A549 (cell line): ENCODE data around the gene GPR183. TPM values are rescaled to one million over a fixed set of nuclear protein-coding genes. Genes with fewer than 3 reads are reported as not detected.

Source experiments
- ATAC-seq, 2 experiments: fragments of 200-7000 bp in 1 of 2; fragments of >200 bp in 1 of 2; cut with Nextera tagmentation in 1 of 2; cut with Tn5 transposase in 1 of 2; 3 replicates each; pipeline versions ENCODE4 v1.8.0 to v1.9.1; 2018 to 2020; ENCODE audit warnings: mild to moderate bottlenecking in 1 of 2, moderate library complexity in 1 of 2
- CTCF ChIA-PET: fragments of 300-600 bp; sonication (Branson Sonifier 250); formaldehyde crosslinking; extraction: SDS; loops from one replicate; lab custom pipeline; 2021; ENCODE audit warnings: antibody characterized with exemption, inconsistent platforms; lab: Yijun Ruan, JAX
- POLR2A ChIA-PET: fragments of 350-600 bp; formaldehyde crosslinking; extraction: SDS; loops from one replicate; lab custom pipeline; 2021; ENCODE audit warnings: antibody characterized with exemption, inconsistent platforms; lab: Yijun Ruan, JAX
- DNase-seq, 2 experiments: peaks; one replicate each; pipeline versions ENCODE4 v3.0.0 to v3.0.0-alpha.2; 2011 to 2016; ENCODE audit warnings: low read depth in 1 of 2, low spot score in 1 of 2
- FAIRE-seq: peaks from 2 replicates; lab custom pipeline; 2011; peaks lifted over from hg19 to GRCh38; lab: Jason Lieb, UNC
- H3K27ac ChIP-seq, 2 experiments: fragments of >200 bp; sonication (Bioruptor Twin); formaldehyde crosslinking; 3 replicates each; pipeline ENCODE4 v1.5.1; 2016 to 2017
- H3K4me1 ChIP-seq: fragments of >200 bp; sonication (Bioruptor Twin); formaldehyde crosslinking; 3 replicates; pipeline ENCODE4 v1.6.1; 2016
- H3K4me2 ChIP-seq: fragments of >200 bp; sonication (Bioruptor Twin); formaldehyde crosslinking; 3 replicates; pipeline ENCODE4 v1.6.1; 2016
- H3K4me3 ChIP-seq: fragments of >200 bp; sonication (Bioruptor Twin); formaldehyde crosslinking; 3 replicates; pipeline ENCODE4 v1.5.1; 2016
- H3K9me3 ChIP-seq: fragments of >200 bp; sonication (Bioruptor Twin); formaldehyde crosslinking; 3 replicates; pipeline ENCODE4 v1.6.1; 2016
- BCL3 ChIP-seq: fragments of >200 bp; sonication (Bioruptor Twin); formaldehyde crosslinking; IDR thresholded peaks from 3 replicates; pipeline ENCODE4 v1.6.1; 2016
- BHLHE40 ChIP-seq: IDR thresholded peaks from 2 replicates; pipeline ENCODE4 v1.6.1; 2012; ENCODE audit warnings: low read depth, low read length, inconsistent platforms
- CBX2 ChIP-seq: fragments of 200-600 bp; sonication (generic); IDR thresholded peaks from 2 replicates; pipeline ENCODE4 v1.6.1; 2016; ENCODE audit warnings: low read depth, mild to moderate bottlenecking, borderline replicate concordance
- CEBPB ChIP-seq, 2 experiments: fragments of >200 bp in 1 of 2; sonication (Bioruptor Twin) in 1 of 2; formaldehyde crosslinking in 1 of 2; IDR thresholded peaks; 2 replicates each; pipeline ENCODE4 v1.6.1; 2012 to 2016
- CHD4 ChIP-seq: fragments of 200-600 bp; sonication (generic); IDR thresholded peaks from 2 replicates; pipeline ENCODE4 v1.6.1; 2016; ENCODE audit warnings: antibody characterized with exemption, mild to moderate bottlenecking, borderline replicate concordance
- FOSL2 ChIP-seq, 2 experiments: fragments of 450-650 bp in 1 of 2; fragments of >200 bp in 1 of 2; sonication (Bioruptor Twin) in 1 of 2; formaldehyde crosslinking; IDR thresholded peaks; 2 replicates each; pipeline versions ENCODE4 v1.5.0 to v1.6.1; 2016 to 2020; ENCODE audit warnings: mild to moderate bottlenecking in 1 of 2, moderate library complexity in 1 of 2
- HDAC2 ChIP-seq: fragments of 200-600 bp; sonication (generic); IDR thresholded peaks from 2 replicates; pipeline ENCODE4 v1.6.1; 2016
- KDM5A ChIP-seq: fragments of 200-600 bp; sonication (generic); IDR thresholded peaks from 2 replicates; pipeline ENCODE4 v1.6.1; 2016; ENCODE audit warnings: antibody characterized with exemption, mild to moderate bottlenecking
- MAFK ChIP-seq: fragments of 450-650 bp; IDR thresholded peaks from 2 replicates; pipeline ENCODE4 v1.6.1; 2014; ENCODE audit not compliant: partially characterized antibody
- MAZ ChIP-seq: fragments of 150-350 bp; IDR thresholded peaks from 2 replicates; pipeline ENCODE4 v1.6.1; 2014; ENCODE audit warnings: antibody characterized with exemption, low read depth, low read length, borderline replicate concordance
- MYC ChIP-seq: IDR thresholded peaks from 2 replicates; pipeline ENCODE4 v1.6.1; 2012; ENCODE audit warnings: mild to moderate bottlenecking, inconsistent platforms, low read length, improper control_type of control experiment, borderline replicate concordance
- NR3C1 ChIP-seq: fragments of >200 bp; sonication (Bioruptor Twin); formaldehyde crosslinking; IDR thresholded peaks from 3 replicates; pipeline ENCODE4 v1.6.1; 2017
- PHF8 ChIP-seq: fragments of 200-600 bp; sonication (generic); IDR thresholded peaks from 2 replicates; pipeline ENCODE4 v1.6.1; 2016; ENCODE audit warnings: low read depth, mild to moderate bottlenecking, antibody characterized with exemption, moderate library complexity, borderline replicate concordance
- RNF2 ChIP-seq: fragments of 200-600 bp; sonication (generic); IDR thresholded peaks from 2 replicates; pipeline ENCODE4 v1.6.1; 2016; ENCODE audit warnings: low read depth, mild to moderate bottlenecking, antibody characterized with exemption, moderate library complexity, borderline replicate concordance
- TP53 ChIP-seq: fragments of 250-450 bp; sonication (Bioruptor Pico); IDR thresholded peaks from 2 replicates; pipeline ENCODE4 v1.5.0; 2021; ENCODE audit warnings: mild to moderate bottlenecking, moderate library complexity
- USF2 ChIP-seq: fragments of 450-650 bp; IDR thresholded peaks from 2 replicates; pipeline ENCODE4 v1.6.1; 2014; ENCODE audit warnings: antibody characterized with exemption
- ZNF302 ChIP-seq: fragments of 250-450 bp; sonication (Bioruptor Pico); IDR thresholded peaks from 2 replicates; pipeline ENCODE4 v1.9.0; 2021; ENCODE audit warnings: inconsistent platforms, mild to moderate bottlenecking, moderate library complexity
- WGBS: methylation state at CpG from one replicate; pipeline ENCODE4 v1.1.6; 2017; ENCODE audit errors: missing lambda C conversion rate; 5-methylcytosine and 5-hydroxymethylcytosine counted together
- polyA plus RNA-seq, 4 experiments: library from polyadenylated mRNA; depleted of rRNA in 3 of 4; stranded (reverse); fragments of >200 nt; fragmentation: RNase III in 1 of 4; extraction: RNeasy Plus Mini Kit Qiagen cat#74134 plus additional on column Dnase treatment in 1 of 4; gene quantifications; 2 replicates in 3 of 4; 3 replicates in 1 of 4; pipeline ENCODE4 v1.2.3, GENCODE V29; 2011 to 2017
- TF ChIP-seq, protein P1 (sequence below): IDR thresholded peaks from 2 replicates; pipeline ENCODE4 v1.6.1; 2012

The GPR183 gene
- polyA plus RNA-seq, 2 of the 4 experiments (the other 2 are of a cell fraction), result not detected

GRCh38 chr13:99272481-99272880, 34.7 kb downstream of the GPR183 start:
- ATAC-seq, result no peak
- Histone ChIP-seq H3K4me2 (no peak overlapping the region), H3K4me3 (no peak overlapping the region), H3K9me3 (peaks cover 4% of the 10 kb centered on the region; the same call in 1 of the 3 replicates), H3K4me1 (no peaks in the 10 kb centered on the region), H3K27ac (no peak overlapping the region)
- no peak for FAIRE-seq
- ChIA-PET POLR2A (no interaction called here), CTCF (interaction anchor here (0.7 to 4.5 kb wide), 2 partner anchors 96 kb away, joined by 3 to 23 read pairs; no protein-coding TSS in a partner anchor)
- WGBS, result 95% methylated on average over 2 of the region's 2 CpGs
- TF ChIP-seq PHF8, result no peak
- TF ChIP-seq, protein P1, sequence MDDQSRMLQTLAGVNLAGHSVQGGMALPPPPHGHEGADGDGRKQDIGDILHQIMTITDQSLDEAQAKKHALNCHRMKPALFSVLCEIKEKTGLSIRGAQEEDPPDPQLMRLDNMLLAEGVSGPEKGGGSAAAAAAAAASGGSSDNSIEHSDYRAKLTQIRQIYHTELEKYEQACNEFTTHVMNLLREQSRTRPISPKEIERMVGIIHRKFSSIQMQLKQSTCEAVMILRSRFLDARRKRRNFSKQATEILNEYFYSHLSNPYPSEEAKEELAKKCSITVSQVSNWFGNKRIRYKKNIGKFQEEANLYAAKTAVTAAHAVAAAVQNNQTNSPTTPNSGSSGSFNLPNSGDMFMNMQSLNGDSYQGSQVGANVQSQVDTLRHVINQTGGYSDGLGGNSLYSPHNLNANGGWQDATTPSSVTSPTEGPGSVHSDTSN, result no peak
- TF ChIP-seq FOSL2 (IDR thresholded peaks at IDR 0.05), result no peak
- TF ChIP-seq FOSL2 (CRISPR knock-in tag; IDR thresholded peaks at IDR 0.05), result no peak
- TF ChIP-seq MAZ, result no peak
- TF ChIP-seq MAFK, result no peak
- no peak for TF ChIP-seq HDAC2
- no peak for TF ChIP-seq CHD4
- no peak for TF ChIP-seq KDM5A
- TF ChIP-seq TP53 (CRISPR knock-in tag), result no peak
- TF ChIP-seq RNF2, result no peak
- TF ChIP-seq NR3C1, result no peak
- no peak for TF ChIP-seq MYC
- no peak for TF ChIP-seq BCL3
- TF ChIP-seq USF2, result no peak
- DNase-seq, result no peak

- DNase-seq (no peak), FAIRE-seq (no peak), ATAC-seq (no peak)
- WGBS, result 98% methylated on average over 3 of the region's 3 CpGs
- Histone ChIP-seq H3K4me3 (no peak overlapping the region), H3K9me3 (peaks cover 4% of the 10 kb centered on the region; the same call in 1 of the 3 replicates), H3K27ac (no peak overlapping the region), H3K4me1 (no peaks in the 10 kb centered on the region), H3K4me2 (no peak overlapping the region)
- no peak for TF ChIP-seq ZNF302 (CRISPR knock-in tag)
- POLR2A ChIA-PET, result no interaction called here
- CTCF ChIA-PET, result interaction anchor here (0.7 to 4.5 kb wide), 4 partner anchors 40 to 166 kb away, joined by 3 to 23 read pairs (median 3); no protein-coding TSS in a partner anchor
These were observed 36.0 kb downstream of the GPR183 start for GRCh38 chr13:99271249-99271648.

GRCh38 chr13:99270518-99270917, 36.7 kb downstream of the GPR183 start:
- H3K4me2 ChIP-seq, result no peak overlapping the region
- H3K4me3 ChIP-seq, result no peak overlapping the region
- no peak for ATAC-seq
- POLR2A ChIA-PET, result no interaction called here
- FAIRE-seq, result no peak
- DNase-seq, result no peak
- CTCF ChIA-PET, result interaction anchor here (1.0 to 5.6 kb wide), 13 partner anchors 10 to 176 kb away, joined by 3 to 106 read pairs (median 5); no protein-coding TSS in a partner anchor
- no peak overlapping the region for H3K27ac ChIP-seq
- H3K9me3 ChIP-seq, result peaks cover 4% of the 10 kb centered on the region; the same call in 1 of the 3 replicates
- 98% methylated on average over 2 of the region's 2 CpGs for WGBS
- TF ChIP-seq CHD4, result no peak
- no peak for TF ChIP-seq CBX2
- TF ChIP-seq BHLHE40, result no peak
- no peak for TF ChIP-seq CEBPB (IDR thresholded peaks at IDR 0.05)
- TF ChIP-seq, all 56 proteins: peak for 0
- no peaks in the 10 kb centered on the region for H3K4me1 ChIP-seq
